CD4-positive, alpha-beta T cell treated with Interleukin-6 at 100 ng/mL for 8 hours (primary cell): ENCODE measurements around the gene CLEC18B.
"Not testable (repeated sequence)": the region's sequence is repeated elsewhere in the genome, so short reads cannot be mapped to it uniquely, and the experiment has no call there.

ENCODE experiments used
- DNase-seq: peaks from one replicate; pipeline ENCODE4 v3.0.0-alpha.2; 2020; ENCODE audit warnings: mixed read lengths, low spot score

Gene CLEC18B

GRCh38 chr16:74420612-74421481, at the start of gene CLEC18B:
TSS of gene CLEC18B (minus strand) at chr16:74421478. CDS start at chr16:74421270, 208 bp downstream.
- not testable (repeated sequence) for DNase-seq

DNA sequence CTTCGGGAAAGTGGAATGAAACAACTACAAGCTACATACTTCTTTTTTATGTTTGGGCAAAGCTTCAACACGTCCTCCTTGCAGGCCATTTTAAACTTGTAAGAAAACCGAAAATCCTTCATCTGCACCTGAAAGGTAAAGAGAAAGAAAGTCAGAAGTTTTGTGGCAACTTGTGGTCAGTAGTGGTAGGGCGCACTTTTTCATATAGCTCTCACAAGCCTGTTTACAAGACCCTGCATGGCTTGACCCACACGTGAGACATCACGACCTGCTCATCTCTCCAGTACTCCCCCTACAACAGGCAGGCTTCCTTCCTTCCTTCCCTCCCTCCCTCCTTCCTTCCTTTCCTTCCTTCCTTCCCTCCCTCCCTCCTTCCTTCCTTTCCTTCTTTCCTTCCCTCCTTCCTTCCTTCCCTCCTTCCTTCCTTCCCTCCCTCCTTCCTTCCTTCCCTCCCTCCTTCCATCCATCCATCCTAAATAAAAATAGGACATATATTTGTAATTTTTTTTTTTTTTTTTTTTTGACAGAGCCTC, 48.7 kb upstream of the CLEC18B start:
- no peak for DNase-seq

GRCh38 chr16:74468807-74469525, 47.7 kb upstream of the CLEC18B start:
- DNase-seq = no peak

GRCh38 chr16:74466872-74467271, 45.6 kb upstream of the CLEC18B start:
- no peak for DNase-seq

- DNase-seq = no peak
Measured at GRCh38 chr16:74465851-74466685, 44.8 kb upstream of the CLEC18B start.

DNA sequence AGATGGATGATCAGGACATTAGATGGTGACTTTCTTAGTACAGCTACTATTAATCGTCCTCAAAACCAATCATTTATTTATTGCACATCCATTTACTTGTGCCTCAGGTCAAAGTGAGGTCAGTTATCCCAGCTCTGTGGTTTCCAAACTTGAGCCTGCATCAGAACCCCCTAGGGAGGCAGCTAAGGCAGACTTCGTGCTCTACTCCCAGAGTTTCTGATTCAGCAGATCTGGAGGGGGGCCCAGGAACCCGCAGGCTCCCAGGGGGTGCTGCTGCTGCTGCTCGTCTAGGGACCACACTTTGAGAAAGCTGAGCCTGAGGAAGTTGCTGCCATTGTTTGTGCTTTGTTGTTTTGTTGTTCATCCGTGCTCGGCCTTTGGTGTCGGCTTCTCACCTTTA, 44.0 kb upstream of the CLEC18B start:
- no peak for DNase-seq

DNA sequence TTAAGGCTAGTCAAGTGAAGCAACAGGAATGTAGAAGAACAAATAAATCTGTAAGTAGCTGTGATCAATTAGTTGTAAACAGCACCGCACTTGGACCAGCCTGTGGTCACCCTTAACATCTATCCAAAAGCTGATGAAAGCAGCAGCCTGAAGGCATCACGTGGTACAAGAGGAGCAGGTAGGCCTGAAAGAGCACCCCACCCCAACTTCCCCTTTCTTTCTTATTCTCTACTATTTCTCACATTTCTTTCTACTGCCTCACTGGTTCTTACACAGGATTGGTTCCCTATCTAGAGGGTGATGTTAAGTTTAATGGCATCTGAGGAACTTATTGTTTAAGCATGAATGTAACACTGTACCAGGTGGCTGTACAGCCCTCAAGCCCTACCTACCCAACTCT, 42.6 kb upstream of the CLEC18B start:
- no peak for DNase-seq

DNA sequence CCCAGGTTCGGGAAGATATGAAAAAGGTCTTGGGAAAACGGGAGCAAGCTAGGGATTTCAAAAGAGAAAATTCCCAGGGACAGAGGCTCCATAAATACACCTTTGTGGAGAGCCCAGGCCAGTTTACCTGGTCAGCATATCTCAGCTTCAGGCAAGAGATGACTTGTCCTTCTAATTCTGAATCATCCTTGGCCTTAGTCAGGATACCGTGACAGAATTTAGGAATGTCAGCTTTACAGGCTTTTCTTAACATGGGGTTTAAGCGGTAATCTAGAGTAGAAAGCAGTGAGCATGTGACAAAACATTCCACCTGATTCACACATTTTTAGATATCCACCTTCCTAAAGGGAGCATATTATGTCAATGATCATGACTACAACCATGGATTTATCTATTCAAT, 41.1 kb upstream of the CLEC18B start:
- no peak for DNase-seq

- DNase-seq = no peak
Measured at GRCh38 chr16:74461826-74462225, 40.5 kb upstream of the CLEC18B start.

DNA sequence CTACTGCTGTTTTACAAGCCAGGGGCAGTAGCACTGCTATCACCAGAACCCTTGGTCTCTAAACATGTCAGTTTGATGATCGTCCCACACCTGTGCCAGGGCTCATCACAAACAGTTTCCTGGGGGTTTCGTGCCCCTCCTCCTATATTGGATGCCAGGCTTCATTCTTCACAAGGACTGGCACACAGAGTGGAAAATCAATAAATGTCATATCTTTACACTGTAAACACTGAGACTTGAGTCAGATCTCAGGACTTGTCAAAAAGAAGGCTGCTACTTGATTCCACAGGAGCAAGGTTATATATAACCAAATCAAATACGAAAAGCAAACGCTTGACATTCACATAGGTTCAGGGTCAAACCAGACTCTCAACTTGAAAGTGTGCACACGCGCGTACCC, 39.3 kb upstream of the CLEC18B start:
- DNase-seq = no peak

DNA sequence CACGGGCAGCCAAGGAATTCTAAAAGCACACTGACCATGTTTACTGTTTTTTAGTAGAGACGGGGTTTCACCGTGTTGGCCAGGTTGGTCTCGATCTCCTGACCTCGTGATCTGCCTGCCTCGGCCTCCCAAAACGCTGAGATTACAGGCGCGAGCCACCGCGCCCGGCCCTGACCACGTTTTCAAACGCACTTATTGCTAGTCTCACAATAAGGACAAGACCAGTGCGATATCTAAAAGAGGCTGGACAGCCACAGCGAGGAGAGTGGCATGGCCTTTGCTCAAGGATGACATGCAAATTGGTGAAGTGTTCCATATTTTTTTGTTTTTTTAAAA, 35.0 kb upstream of the CLEC18B start:
- DNase-seq = no peak

GRCh38 chr16:74455619-74456289, 34.5 kb upstream of the CLEC18B start:
- DNase-seq = no peak

DNA sequence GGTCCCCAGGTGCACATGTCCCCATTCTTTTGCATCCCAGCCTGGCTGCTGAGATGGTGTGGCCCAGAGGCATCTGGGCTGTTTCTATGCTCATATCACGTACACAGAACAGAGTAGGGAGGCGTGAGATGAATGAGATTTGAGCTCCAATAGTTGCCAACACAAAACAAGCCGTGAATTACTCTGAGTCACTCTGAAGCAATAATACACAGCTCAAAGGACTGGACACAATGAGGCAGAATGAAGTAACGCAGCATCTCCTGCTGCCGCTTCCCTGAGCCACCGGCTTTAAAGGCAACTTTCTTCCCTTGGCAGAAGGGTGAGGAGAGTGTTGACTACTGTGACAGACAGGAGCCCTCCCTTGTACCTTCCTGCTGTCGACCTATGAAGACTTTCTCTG, 33.9 kb upstream of the CLEC18B start:
- no peak for DNase-seq

DNA sequence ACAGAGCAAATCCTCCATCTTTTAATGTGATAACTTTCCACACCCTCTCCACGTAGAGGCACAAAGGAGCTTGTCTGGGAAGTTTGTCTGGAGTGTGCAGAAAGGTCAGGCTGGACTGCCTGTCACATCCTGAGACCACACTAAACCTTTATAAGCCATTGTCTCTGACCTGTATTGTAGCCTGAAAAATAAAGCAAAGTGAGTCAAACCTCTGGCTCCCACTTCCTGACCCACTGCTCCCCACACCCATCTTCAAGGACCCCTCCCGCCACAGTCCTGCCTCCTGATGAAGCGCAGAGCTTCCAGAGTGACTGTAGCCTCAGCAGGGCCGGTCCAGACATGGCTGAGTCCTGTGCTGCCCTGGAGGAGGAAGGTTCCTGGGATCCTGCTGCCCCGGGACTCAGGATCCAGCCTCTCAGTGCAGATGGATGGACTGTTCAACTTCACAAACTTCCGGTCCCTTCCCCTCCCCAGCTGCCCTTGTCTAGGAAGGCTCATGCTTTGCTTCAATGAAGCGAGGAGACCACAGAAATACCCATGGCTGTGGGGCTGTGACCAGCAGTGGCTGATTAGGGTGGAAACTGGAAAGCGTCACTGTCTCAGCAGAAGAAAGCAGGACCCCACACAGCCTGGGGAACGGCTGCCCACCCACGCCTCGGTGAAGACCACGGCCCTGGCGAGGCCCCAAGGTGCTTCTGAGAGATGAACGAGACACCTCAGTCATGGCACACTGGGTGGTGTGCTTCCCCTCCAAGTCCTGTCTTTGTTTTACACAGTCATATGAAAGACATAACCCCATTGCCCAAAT, 30.9 kb upstream of the CLEC18B start:
- no peak for DNase-seq

DNA sequence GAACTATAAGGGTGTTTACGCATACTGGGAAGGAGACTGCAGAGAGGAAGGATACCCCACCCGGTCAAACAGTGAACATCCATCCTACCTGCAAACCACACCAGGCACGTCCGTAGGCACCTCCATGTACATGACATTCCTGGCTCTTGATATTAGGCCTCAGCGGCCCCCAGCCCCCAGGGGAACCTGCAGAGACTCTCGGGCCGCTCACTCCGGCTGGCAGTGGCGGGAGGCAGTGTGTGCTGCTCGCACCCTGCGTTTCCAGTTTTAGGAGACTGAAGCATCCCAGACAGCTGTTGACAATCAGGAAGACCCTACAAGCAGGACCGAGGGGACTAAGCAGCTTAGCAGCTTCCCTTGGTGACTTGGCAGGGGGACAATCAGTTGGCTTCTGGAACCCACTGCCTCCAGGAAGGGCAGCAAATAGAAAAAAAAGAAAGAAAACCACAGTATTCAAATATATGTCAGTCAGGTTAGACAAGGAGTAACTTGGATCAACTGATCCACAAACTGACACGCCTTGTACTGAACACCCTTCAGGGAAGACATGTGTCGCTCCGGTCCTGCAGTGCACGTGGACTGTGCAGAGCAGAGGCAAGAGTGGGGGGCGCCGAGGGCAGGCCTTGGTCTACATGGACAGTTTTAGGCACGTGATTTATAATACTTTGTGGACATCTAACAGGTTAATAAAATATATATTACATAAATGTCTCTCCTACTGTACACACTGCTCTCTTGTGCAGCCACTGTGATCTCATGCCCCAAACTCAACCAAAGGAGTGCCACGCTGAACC, 29.9 kb upstream of the CLEC18B start:
- DNase-seq = no peak

DNA sequence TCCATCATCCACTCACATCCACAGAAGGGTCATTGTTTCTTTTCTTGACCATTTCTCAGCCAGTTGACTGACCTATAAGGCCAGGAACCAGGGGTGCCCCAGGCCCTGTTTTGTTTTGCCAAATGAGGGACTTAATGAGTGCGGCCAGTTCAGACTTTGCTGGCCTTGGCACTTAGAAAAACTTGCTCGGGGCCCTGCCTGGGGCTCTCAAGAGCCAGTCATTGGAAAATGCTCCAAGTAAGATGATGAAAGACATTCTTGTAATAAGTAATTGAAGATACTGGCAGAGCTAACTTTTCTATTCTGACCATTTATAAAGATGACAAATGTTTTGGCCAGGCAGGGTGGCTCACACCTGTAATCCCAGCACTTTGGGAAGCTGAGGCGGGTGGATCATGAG, 29.0 kb upstream of the CLEC18B start:
- DNase-seq = no peak

DNA sequence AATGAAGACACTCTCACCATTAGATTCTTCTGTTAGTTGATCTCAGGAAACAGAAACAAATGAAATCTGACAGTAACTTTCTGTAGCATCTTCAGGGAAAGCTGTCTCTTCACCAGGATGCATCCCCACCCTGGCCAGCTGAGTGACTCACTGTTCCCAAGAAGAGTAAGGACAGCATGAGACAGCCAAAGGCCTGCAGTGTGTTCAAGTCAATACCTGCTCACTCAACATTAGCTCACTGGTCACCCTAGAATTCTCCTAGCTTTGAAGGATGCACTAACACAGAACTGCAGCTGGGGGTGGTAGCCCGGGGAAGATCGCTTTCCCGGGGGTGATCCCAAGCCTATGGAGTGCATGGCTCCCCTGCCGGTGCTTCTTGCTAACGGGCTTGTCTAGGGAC, 28.2 kb upstream of the CLEC18B start:
- DNase-seq = no peak

DNA sequence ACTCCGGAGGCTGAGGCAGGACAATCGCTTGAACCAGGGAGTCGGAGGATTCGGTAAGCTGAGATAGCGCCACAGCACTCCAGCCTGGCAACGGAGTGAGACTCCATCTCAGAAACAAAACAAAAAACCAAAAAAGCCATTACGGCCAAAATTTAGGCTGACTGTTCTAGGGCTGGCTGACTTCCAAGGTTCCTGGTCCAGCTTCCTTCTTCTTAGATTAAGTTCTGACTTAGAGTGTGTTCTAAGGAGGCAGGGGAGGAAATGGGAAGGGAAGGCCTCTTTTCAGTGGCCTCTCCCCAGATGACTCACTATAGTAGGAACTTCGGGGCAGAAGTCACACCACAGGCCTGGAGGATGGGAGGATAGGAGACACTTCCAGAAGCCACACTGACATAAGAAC, 27.7 kb upstream of the CLEC18B start:
- DNase-seq = no peak

DNA sequence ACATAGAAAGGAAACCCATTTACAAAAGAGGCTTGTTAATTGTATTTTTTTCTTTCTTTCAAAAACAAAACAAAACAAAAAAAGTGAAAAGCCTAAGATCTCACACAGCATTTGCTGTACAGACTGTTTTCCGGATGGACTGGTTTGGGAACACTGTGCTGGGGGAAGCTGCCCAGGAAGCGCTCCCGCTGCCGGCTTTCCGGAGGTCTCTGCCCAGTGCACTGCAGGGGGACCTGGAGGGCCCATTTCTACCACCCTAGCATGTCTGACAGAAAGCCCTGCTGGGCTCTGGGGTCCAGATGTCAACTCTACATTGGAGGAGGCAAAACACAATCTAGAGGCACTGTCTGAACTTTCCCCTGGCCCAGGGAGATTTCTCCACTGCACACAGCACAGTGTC, 26.3 kb upstream of the CLEC18B start:
- no peak for DNase-seq

DNA sequence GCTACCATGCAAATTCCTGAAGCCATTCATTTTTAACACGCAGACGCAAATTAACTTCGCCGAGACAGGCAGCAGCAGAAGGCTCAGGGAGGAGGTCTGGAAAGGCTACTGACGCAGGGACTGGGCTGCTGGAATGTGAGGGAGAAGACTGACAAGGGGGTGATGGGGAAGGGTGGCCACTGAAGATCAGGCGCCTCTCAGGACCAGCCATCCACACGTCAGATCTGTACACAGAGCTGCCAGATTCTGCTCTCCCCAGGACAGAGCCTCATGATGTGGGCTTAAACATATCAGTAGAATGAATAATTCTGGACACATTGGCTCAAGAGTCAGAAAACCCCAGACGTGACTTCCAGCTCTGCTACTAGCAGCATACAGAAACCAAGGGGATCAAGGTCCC, 25.6 kb upstream of the CLEC18B start:
- no peak for DNase-seq
